HG03064 (cell line): Measurements from ENCODE around the gene ANGPT4.

ENCODE experiments used
- ATAC-seq: cut with Tn5 transposase; IDR thresholded peaks from one replicate; pipeline ENCODE4 v1.9.1; 2021; ENCODE audit warnings: low read depth; ENCODE audit not compliant: unreplicated experiment

Gene ANGPT4

GRCh38 chr20:846894-847278 lies 69.2 kb downstream of the ANGPT4 start:
- no peak for ATAC-seq

GRCh38 chr20:845941-846893 lies 69.9 kb downstream of the ANGPT4 start:
- ATAC-seq, result no peak

GRCh38 chr20:845226-845868 lies 70.8 kb downstream of the ANGPT4 start:
- ATAC-seq, result no peak

- ATAC-seq, result peak; percentile 81
Measured at GRCh38 chr20:844473-845225, 71.5 kb downstream of the ANGPT4 start.

DNA sequence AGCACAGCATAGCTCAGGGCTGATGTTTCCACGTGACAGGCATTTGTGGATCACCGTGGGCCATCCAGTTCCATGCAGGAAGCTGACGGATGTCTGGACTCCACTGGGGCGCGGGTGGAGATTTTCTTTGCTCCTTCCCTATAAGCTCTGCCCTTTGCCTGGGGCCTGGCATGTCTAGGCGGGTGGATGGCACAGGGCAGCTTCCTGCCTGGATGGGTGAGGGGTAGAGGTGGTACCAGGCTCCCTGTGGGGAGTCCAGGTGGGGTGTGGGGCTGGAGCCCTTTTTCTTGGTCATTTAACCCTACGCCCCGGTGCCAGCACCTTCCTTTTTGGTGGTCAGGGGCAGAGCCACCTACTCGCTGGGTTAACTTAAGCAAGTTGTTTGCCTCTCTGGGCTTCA lies 72.2 kb downstream of the ANGPT4 start:
- no peak for ATAC-seq

- ATAC-seq, result no peak
Measured at GRCh38 chr20:842547-842940, 73.6 kb downstream of the ANGPT4 start.

DNA sequence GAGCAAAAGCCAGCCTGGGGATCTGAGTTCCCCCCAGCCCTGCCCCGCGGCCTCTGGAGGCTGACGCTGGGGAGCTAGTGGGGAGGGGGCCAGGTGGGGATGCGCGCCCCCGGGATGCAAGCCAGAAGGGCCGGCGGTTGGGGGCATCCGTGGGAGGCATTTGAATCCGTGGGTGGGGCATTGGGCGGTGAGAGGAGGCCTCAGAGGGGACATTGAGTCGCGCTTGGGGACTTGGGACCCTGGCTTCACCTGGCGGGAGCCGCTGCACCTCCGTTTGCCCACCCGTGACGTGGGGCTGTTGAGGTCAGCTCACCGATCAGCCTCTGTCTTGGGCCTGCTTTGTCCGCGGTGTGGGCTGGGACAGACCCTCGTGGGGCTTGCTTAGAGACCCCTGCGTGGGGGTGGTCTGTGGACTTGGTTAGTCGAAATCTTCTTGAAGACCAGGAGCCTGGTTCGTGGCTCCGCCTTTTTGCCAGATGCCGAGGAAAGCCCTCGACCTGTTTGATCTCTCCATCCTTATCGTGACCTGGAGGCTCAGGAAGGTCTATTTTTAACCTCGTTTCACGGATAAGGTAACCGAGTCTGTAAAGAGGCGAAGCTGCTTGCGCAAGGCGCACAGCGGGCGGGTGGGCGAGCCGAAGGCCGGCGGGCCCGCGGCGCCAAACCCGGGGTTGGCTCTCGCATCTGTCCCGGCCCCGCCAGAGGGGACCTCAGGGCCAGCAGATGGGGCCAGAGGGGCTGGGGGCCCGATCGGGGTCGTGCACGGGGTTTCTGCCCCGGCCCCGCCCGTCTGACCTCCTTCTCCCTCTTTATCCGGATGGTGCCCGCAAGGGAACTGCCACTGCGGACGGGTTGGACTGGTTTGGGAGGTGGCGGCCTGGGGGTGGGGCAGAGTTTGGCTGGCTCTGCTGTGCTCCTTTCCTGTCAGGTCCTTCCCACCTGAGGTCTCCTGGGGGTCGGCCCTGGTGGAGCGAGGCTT lies 74.3 kb downstream of the ANGPT4 start:
- no peak for ATAC-seq

DNA sequence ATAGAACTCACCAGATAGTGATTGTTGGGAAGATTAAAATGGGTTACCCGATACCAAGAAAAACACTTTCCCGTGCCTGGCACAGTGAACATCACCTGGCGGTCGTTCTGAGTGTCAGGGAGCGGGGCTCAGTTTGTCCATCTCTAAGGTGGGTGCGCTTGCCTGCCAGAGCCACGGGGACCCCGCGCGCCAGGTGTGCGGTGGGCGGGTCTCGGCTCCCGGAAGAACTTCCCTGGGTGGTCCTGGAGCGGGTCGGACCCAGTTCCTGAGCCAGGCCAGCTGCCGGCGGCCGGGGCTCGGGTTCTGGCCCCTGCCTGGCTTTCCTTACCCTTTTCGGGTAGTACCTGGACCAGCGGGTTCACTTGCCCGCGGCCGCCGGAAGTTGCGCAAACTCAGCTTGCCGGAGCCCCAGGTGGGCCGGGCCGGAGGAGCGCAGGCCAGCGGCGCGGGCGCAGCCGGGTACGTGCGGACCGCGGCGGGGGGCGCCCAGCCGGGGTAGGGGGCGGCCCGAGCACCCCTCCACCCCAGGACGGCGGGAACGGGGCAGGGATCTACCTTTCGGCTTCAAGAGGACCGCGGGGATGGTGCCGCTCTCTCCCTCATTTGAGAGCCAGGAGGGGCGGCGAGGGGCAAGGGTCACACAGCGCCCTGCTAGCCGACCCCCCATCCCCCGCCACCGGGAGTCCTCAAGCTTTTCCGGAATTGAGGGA lies 75.1 kb downstream of the ANGPT4 start:
- ATAC-seq, result no peak

DNA sequence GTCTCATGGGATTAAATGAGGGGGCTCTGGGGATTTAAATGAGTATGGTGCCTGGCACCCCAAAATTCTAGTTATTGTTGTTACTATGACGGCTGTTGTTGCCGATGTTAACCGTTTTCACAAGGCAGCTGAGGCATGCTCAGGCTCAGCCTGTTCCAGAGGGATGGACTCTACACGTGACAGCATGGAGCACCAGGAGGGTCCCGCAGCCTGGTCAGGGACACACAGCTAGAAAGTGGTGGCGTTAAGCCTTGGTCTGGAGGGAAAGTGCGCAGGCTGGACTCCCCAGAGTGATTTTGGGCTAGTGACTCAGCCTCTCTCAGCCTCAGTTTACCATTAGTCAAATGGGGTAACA lies 75.7 kb downstream of the ANGPT4 start:
- ATAC-seq, result no peak

DNA sequence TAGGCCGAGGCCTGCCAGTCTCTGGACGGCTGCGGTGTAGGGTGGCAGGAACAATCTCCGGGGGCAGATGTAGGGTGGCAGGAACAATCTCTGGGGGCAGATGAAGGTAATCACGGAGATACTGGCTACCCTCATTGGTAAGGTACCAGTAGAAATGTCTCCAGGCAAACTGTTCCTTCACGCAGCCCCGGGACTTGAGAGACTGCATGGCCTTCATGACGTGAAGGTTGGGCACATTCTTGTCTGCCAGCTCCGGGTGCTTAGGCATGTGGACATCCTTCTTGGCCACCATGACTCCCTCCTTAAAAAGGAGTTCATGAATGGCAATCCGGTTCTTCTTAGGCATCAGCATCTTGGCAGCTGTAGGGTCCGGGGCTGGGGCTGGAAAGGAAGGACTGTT lies 76.5 kb downstream of the ANGPT4 start:
- no peak for ATAC-seq

DNA sequence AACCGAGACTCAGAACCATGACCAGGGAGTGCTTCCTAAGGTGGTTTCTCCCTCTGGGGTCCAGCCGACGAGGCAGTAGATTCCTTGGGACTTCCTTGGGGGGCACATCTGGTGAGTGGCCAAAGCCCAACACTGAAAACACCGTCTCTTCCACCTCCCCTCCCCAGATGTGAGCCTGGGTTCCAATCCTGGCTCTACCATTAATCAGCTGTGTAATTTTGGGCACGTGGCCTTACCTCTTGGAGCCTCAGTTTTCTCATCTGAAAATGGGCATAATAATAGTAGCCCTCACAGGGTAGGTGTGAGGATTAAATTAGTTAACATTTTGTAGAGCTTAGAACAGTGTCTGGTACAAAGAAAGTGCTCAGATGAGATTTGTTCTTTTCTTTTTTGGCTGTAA lies 77.1 kb downstream of the ANGPT4 start:
- no peak for ATAC-seq

DNA sequence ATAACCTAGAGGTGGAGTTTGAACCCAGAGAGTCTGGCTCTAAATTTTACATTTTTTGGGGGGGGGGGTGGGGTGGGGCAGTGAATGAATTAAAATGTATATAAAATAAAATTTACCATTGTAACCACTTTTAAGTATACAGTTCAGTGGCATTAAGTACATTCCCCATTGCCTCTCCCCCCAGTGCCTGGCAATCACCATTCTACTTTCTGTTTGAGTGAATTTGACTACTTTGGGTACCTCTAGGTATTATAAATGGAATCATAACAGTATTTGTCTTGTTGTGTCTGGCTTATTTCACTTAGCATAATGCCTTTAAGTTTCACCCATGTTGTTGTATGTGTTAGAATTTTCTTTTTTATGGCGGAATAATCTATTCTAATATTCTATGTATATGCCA lies 79.9 kb downstream of the ANGPT4 start:
- no peak for ATAC-seq

DNA sequence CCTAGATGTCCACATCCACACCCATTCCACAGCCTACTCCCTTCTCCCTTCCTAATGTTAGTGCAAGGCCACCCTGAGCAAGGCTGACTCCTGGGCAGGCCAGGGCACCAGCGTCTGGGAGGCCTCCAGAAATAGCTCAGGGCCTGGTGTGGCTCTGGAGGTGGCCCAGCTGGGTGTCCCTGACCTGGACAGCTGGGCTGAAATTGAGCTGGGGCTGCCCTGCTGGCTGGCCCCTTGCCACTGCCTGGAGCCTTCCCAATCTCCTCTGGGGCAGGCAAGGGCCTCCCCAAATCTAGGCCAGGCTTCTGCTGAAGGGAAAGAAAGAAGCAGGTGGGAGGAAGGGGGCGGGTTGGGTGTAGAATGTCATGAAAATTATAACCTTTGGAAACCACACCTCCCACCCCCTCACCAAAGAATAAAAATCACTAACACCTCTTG lies 80.5 kb downstream of the ANGPT4 start:
- no peak for ATAC-seq

GRCh38 chr20:834151-834746 lies 81.9 kb downstream of the ANGPT4 start:
- no peak for ATAC-seq

- peak; percentile 81 for ATAC-seq
Measured at GRCh38 chr20:833450-834150, 82.5 kb downstream of the ANGPT4 start, which contains the start of gene FAM110A. FAM110A (plus strand) TSS chr20:833715; CDS start chr20:844805, 11,090 bp downstream.

DNA sequence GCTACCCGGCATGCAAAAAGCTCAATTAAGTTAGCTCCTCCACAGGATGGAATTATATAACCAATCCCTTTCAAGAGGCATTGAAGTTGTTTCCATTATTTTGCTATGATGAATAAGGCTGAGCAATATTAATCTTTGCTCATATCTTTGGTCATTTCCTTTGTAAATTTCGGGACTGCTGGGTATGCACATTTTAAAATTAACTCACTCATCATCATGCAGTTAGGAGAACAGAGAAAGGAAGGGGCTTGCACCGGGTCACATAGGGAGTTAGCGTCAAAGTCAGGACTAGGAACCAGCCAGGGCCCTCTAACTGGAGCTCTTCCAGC lies 83.0 kb downstream of the ANGPT4 start:
- no peak for ATAC-seq

- ATAC-seq, result no peak
Measured at GRCh38 chr20:831956-832355, 84.2 kb downstream of the ANGPT4 start.

GRCh38 chr20:831251-831650 lies 84.9 kb downstream of the ANGPT4 start:
- ATAC-seq, result no peak
